COLO829 (cell line): ENCODE results near the gene GATA1.

ENCODE experiments used
- DNase-seq: peaks from one replicate; pipeline ENCODE4 v3.0.0; 2012; ENCODE audit warnings: low spot score

The GATA1 gene

GRCh38 chrX:48785540-48786214 lies 713 bp upstream of the GATA1 start:
- no peak for DNase-seq

DNA sequence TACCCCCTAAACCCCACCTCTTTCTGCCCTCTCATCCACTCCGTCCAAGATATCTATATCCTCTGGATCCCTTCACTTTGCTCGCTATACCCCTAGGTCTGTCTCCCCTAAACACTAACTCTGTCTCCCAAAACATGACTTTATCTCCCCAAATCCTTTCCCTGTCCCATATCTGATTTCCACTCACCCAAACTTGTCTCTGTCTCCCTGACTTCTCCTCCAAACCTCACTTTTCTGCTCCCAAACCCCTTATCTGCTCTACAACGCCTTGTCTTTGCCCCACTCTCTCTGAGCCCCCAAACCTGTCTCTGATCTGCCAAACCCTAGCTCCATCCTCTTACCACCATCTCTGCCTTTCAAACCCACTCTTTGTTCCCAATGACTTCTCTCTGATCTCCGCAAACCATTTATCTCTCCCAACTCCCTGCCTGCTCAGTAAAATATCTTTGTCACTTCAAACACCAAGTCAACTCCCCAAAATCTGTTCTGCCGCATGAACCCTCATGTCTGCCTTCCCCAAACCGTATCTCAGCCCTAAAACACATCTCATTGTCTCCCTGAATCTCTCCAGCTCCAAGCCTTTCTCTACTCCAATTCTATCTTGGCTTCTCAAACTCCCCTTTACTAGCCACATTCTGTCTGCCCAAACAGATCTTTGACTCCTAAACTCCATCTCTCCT lies 575 bp downstream of the GATA1 start:
- no peak for DNase-seq

- DNase-seq, result no peak
These were observed 1.4 kb downstream of the GATA1 start for GRCh38 chrX:48787505-48788443.

DNA sequence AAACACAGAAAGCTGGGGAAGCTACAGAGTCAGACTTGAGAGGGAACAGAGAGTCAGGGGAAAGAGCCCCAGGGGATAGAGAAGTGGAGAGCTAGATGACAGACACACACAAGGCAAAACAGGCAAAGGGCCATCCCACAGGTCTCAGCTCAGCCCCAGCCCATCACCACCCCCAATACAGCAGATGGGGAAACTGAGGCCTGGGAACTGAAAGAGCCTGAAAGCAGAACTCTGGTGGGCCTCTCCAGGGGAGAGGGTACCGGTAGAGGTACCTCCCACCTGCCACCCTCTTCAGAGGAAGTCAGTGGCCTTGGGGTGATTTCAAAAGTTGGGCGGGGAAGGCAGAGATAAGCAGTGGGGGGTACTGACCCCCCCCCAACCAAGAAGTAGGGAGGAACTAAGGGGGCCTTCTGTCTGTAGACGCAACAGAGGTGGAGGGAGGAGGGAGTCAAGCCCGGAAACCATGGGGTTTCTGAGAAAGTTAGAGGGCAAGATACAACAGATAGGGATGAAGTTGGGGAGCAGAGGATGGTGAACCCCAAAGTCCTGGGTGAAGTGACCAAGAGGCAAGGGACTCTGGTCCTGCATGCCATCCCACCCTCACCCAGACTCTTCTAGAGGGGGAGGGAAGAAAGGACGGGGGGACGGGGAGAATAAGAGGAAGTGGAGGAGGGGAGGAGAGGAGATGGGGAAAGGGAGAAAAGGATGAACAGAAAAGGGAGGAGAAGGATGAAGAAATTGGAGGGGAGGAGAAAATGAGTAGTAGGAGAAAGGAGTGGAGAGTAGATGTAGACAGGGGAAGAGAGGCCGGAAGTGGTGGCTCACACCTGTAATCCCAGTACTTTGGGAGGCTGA lies 3.2 kb downstream of the GATA1 start:
- DNase-seq, result no peak

GRCh38 chrX:48790477-48790876 lies 4.1 kb downstream of the GATA1 start:
- DNase-seq, result no peak

- DNase-seq, result no peak
These were observed 4.9 kb downstream of the GATA1 start for GRCh38 chrX:48791063-48791820.

DNA sequence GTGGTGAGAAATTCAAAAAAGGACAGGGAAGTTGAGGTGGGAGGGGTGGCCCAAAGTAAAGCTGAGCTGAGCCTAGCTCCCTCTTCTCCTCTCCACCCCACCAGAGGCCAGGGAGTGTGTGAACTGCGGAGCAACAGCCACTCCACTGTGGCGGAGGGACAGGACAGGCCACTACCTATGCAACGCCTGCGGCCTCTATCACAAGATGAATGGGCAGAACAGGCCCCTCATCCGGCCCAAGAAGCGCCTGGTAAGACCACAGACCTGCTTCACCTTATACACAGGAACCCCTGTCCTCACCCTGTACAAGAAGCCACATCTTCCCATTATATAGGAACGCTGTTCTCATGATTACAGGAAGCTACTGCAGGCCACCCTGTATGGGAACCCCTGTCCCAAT lies 5.8 kb downstream of the GATA1 start:
- DNase-seq, result no peak

DNA sequence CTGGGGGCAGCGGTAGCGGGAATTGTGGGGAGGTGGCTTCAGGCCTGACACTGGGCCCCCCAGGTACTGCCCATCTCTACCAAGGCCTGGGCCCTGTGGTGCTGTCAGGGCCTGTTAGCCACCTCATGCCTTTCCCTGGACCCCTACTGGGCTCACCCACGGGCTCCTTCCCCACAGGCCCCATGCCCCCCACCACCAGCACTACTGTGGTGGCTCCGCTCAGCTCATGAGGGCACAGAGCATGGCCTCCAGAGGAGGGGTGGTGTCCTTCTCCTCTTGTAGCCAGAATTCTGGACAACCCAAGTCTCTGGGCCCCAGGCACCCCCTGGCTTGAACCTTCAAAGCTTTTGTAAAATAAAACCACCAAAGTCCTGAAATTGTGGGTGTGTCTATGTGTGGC lies 7.5 kb downstream of the GATA1 start:
- no peak for DNase-seq

- DNase-seq, result no peak
These were observed 8.0 kb downstream of the GATA1 start for GRCh38 chrX:48794340-48794910.

DNA sequence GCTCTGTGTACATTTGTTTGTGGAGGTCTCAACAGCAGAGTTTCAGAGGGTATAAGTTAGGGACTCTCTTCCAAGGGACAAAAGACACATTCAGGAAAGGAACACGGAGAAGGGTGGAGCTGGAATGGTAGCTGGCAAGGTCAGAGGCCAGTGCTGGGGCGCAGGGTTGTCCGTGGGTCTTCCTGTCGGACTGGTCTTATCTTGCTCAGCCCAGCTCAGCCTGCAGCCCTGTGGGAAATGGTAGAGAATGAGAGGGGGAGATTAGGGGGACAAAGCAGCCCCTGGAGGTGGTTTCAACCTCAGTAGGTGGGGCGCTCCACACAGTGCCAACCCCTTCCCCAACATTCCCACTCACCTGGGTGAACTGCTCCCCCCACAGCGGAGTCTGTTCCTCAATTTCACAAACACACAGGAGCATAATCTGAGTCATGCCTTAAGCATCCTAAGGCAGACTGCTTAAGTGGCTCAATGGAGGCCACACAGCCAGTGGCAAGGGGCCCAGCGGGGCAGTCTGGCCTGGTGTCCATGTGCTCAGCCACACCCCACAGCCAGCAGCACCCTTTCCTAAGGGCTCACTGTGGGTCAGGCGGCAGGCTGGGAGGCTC lies 8.6 kb downstream of the GATA1 start:
- DNase-seq, result no peak

GRCh38 chrX:48798318-48798717 lies 11.9 kb downstream of the GATA1 start:
- no peak for DNase-seq

DNA sequence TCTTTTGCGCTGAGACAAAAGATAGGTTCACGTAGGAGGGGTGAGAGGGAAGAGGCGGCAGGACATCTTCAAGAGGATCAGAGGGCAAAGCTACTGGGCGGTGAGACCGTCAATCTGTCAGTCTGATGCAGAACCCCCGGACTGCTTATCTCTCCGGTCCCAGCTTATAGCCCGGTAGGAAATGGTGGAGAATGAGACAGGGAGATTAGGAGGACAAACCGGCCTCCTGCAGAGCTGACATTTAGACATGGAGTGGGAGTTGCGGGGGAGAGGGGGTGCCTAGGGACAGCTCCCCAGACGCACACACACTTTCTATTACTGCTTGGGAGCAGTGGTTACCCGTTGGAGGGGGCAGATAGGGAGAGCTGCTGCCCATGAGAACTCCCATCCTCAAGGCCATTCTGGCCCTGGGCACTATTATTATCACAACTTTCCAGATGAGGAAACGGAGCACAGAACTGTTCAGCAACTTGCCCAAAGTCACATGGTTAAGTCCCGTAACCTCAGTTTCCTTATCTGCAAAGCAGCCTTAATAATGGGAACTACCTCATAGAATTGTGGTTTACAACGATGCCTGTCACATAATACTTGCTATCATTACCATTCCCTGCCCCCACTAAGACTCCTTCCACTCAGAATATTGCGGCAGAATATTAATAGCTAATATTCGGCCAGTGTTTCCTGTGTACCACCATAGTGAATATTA lies 14.3 kb downstream of the GATA1 start:
- no peak for DNase-seq

DNA sequence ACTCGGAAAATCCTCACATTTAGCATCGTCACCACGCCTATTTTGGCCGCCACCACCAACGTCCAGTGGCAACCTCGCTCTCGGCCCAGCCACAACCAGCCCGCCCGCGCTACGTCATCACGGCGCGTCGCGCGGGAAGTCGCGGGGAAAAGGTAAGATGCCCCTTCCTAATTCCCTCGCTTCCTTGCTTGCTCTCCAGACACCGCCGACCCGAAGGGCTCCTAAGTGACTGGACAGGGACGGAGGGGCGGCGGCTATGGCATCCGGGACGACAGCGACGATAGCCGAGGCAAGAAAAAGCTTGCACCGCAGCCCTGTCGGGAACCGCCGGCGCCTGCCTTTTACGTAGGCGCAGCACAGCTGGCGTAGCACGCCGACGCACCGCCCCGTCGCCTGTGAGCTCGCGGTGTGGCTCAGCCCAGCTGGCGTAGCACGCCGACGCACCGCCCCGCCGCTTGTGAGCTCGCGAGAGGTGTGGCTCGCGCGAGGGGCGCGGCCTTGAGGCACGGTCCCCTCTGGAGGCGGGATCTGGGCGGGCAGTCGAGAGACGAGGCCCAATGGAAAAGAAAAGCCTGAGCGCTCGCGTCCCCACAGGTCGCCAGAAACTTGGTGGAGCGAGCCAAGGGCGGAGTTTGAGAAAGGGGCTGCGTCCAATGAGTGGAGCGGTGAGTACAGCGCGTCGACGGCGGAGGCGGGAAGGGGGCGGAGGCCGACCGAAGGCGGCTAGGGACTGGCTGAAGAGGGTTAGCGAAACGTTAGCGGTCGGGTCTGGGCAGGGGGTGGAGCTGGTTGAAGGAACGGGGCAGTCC lies 15.1 kb downstream of the GATA1 start, which contains the start of gene HDAC6:
TSS of gene HDAC6 (plus strand) at position 788 of the 809 bp plus-strand sequence. CDS start 626 bp downstream, outside the sequence.
- DNase-seq, result peak; percentile 97

DNA sequence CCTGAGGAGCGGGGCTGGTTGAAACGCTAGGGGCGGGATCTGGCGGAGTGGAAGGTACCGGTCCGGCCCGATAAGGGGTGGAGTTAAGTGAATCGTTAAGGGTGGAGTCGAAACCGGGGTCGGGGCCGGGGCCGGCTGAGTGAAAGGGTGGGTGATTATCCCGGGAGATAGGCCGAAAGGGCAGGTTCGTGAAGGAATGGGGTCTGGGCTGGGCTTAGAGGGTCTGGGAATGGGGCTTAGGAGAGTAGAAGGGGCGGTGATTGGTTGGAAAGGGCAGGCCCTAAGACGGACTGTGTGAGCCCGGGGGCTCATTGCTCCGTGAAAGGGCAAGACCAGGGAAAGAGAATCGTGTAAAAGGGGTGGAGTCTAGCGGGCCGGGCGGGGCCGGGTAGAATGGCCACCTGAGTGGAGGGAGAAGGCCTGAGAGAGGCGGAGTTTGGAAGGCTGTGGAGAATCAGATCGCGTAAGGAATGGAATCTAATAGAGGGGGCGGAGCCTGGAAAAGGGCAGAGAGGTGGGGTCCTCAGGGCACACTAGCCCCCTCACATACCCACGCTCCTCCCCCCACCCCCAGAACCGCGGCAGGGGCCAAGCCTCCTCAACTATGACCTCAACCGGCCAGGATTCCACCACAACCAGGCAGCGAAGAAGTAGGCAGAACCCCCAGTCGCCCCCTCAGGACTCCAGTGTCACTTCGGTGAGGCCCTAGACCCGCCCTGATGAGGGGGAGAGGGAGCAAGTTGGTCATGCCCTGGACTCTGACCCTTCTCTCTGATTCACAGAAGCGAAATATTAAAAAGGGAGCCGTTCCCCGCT lies 15.9 kb downstream of the GATA1 start:
- peak; percentile 85 for DNase-seq

GRCh38 chrX:48802905-48803200 lies 16.5 kb downstream of the GATA1 start:
- DNase-seq, result no peak

GRCh38 chrX:48806081-48806480 lies 19.7 kb downstream of the GATA1 start:
- no peak for DNase-seq

DNA sequence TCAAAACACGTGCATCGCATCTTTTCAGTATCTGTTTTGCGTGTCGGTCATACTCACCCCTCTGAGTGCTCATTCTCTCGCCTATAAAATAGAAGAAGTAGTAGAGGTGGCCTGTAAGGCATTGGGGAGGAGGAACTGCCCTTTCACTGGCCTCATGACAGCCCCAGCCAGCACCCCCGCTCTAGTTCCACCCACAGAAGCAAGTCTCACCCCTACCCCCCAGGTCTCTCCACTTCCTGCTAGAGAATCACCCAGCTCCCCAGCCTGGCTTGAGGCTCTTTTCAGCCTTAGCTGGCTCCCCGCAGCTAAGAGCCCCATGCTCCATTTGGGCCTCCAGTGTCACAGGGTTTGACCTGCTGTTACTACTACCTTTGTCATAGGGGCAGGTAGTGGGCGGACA lies 27.3 kb downstream of the GATA1 start:
- no peak for DNase-seq

DNA sequence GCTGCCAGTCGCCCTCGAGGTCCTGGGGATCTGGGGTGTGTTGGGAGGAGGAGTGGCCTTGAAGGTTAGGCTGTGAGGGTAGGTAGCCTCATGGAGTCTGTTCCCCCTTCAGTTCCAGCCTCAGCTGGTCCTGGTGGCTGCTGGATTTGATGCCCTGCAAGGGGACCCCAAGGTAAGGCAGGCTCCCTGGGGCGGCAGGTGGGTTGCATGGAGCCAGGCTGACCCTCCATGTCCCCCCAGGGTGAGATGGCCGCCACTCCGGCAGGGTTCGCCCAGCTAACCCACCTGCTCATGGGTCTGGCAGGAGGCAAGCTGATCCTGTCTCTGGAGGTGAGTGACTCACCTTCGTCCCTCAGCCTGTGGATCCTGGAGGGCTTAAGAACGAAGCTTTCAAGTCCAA lies 28.3 kb downstream of the GATA1 start:
- no peak for DNase-seq
